ENCODE measurements around the gene ANO1. TPM values are rescaled to one million over a fixed set of nuclear protein-coding genes. Genes with fewer than 3 reads are reported as not detected.

Gene ANO1
- total RNA-seq, 1 experiment from 2014 or later = 41.7 TPM

DNA sequence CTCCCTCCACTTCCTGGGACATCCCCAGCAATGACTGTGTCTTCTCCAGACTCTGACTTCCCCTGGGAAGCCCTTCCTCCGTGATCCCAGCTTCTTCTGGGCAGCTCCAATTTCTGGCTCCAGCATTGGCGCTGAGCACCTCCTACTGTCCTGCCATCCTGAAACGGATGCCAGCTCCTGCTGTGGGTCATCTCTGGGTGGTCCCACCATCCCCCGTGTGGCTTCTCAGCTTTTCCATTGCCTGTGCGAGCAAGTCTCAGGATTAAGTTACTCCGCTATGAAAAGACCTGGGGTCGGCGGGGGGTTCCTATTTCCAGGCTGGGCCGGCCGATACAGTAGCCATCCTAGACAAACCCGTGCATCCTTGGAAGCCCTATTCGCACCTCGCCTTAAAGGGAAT lies 69.6 kb downstream of the ANO1 start:
- intact Hi-C loops (cut with micrococcal nuclease) = no loop called here
- ChIA-PET RAD21 (ENCODE audit: low non-redundant PET in 1 of 2, low total read pairs in 2 of 2, uncharacterized antibody in 2 of 2, unreplicated experiment in 2 of 2) (no interaction called here), POLR2A (no interaction called here), CTCF (no interaction called here)
- Histone ChIP-seq H3K4me2 (ENCODE audit: low read length) (no peak overlapping the region), H3K9ac (ENCODE audit: low read length) (no peak overlapping the region), H3K27me3 (ENCODE audit: insufficient read depth, low read length) (no peaks in the 10 kb centered on the region), H2AFZ (ENCODE audit: low read depth, low read length, poor library complexity, severe bottlenecking) (no peak overlapping the region), H3K4me1 (ENCODE audit: control insufficient read depth in 1 of 2, insufficient read depth in 2 of 2, low read length in 2 of 2) (peaks cover 0 to 3% of the 10 kb centered on the region in 2 experiments; a peak in 1 of 4 replicates), H3K9me3 (ENCODE audit: control insufficient read depth in 1 of 2, insufficient read depth in 1 of 2, low read depth in 1 of 2, low read length in 2 of 2) (no peaks in the 10 kb centered on the region), H3K9me2 (ENCODE audit: insufficient read depth) (no peaks in the 10 kb centered on the region), H4K20me1 (ENCODE audit: insufficient read depth) (no peaks in the 10 kb centered on the region), H3K36me3 (ENCODE audit: control insufficient read depth in 1 of 2, insufficient read depth in 2 of 2, low read length in 2 of 2) (no peaks in the 10 kb centered on the region; a peak in 2 of 4 replicates), H3K27ac (ENCODE audit: low read depth, low read length) (no peak overlapping the region), H3K79me2 (ENCODE audit: insufficient read depth, low read length) (no peaks in the 10 kb centered on the region), H3K4me3 (replicated peaks in 1 of 2; ENCODE audit: low read depth in 1 of 2, low read length in 2 of 2) (no peak overlapping the region)
- no peak for TF ChIP-seq EZH2phosphoT487 (IDR thresholded peaks at IDR 0.05; ENCODE audit: borderline replicate concordance)
- TF ChIP-seq JUND (IDR thresholded peaks at IDR 0.05) = no peak
- TF ChIP-seq TCF7L2 (IDR thresholded peaks at IDR 0.05; ENCODE audit: borderline replicate concordance, extremely low read depth, insufficient read depth, insufficient read length) = no peak
- TF ChIP-seq ELF1 (IDR thresholded peaks at IDR 0.05; ENCODE audit: borderline replicate concordance, low read depth) = no peak
- no peak for TF ChIP-seq ZNF274 (IDR thresholded peaks at IDR 0.05; ENCODE audit: low read depth, low read length)
- TF ChIP-seq, protein P1, sequence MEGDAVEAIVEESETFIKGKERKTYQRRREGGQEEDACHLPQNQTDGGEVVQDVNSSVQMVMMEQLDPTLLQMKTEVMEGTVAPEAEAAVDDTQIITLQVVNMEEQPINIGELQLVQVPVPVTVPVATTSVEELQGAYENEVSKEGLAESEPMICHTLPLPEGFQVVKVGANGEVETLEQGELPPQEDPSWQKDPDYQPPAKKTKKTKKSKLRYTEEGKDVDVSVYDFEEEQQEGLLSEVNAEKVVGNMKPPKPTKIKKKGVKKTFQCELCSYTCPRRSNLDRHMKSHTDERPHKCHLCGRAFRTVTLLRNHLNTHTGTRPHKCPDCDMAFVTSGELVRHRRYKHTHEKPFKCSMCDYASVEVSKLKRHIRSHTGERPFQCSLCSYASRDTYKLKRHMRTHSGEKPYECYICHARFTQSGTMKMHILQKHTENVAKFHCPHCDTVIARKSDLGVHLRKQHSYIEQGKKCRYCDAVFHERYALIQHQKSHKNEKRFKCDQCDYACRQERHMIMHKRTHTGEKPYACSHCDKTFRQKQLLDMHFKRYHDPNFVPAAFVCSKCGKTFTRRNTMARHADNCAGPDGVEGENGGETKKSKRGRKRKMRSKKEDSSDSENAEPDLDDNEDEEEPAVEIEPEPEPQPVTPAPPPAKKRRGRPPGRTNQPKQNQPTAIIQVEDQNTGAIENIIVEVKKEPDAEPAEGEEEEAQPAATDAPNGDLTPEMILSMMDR (IDR thresholded peaks at IDR 0.05 in 2 of 3, conservative IDR thresholded peaks at IDR 0.05 in 1 of 3; ENCODE audit: borderline replicate concordance in 1 of 3, insufficient read depth in 1 of 3, low read depth in 2 of 3, low read length in 2 of 3) = no peak
- TF ChIP-seq, protein P2, sequence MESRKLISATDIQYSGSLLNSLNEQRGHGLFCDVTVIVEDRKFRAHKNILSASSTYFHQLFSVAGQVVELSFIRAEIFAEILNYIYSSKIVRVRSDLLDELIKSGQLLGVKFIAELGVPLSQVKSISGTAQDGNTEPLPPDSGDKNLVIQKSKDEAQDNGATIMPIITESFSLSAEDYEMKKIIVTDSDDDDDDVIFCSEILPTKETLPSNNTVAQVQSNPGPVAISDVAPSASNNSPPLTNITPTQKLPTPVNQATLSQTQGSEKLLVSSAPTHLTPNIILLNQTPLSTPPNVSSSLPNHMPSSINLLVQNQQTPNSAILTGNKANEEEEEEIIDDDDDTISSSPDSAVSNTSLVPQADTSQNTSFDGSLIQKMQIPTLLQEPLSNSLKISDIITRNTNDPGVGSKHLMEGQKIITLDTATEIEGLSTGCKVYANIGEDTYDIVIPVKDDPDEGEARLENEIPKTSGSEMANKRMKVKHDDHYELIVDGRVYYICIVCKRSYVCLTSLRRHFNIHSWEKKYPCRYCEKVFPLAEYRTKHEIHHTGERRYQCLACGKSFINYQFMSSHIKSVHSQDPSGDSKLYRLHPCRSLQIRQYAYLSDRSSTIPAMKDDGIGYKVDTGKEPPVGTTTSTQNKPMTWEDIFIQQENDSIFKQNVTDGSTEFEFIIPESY (IDR thresholded peaks at IDR 0.05; ENCODE audit: extremely low read depth, insufficient replicate concordance, low read length) = no peak
- TF ChIP-seq POLR2AphosphoS5 (IDR thresholded peaks at IDR 0.05; ENCODE audit: low read depth, low read length) = no peak
- no peak for TF ChIP-seq CEBPB (IDR thresholded peaks at IDR 0.05; ENCODE audit: low read depth)
- no peak for TF ChIP-seq FOSL1 (IDR thresholded peaks at IDR 0.05; ENCODE audit: low read depth)
- no peak for TF ChIP-seq SIN3A (IDR thresholded peaks at IDR 0.05; ENCODE audit: low read depth)
- TF ChIP-seq SP1 (IDR thresholded peaks at IDR 0.05; ENCODE audit: low read depth) = no peak
- TF ChIP-seq, protein P3, sequence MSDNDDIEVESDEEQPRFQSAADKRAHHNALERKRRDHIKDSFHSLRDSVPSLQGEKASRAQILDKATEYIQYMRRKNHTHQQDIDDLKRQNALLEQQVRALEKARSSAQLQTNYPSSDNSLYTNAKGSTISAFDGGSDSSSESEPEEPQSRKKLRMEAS (IDR thresholded peaks at IDR 0.05) = no peak
- no peak for TF ChIP-seq ZFX (IDR thresholded peaks at IDR 0.05)
- TF ChIP-seq, protein P4, sequence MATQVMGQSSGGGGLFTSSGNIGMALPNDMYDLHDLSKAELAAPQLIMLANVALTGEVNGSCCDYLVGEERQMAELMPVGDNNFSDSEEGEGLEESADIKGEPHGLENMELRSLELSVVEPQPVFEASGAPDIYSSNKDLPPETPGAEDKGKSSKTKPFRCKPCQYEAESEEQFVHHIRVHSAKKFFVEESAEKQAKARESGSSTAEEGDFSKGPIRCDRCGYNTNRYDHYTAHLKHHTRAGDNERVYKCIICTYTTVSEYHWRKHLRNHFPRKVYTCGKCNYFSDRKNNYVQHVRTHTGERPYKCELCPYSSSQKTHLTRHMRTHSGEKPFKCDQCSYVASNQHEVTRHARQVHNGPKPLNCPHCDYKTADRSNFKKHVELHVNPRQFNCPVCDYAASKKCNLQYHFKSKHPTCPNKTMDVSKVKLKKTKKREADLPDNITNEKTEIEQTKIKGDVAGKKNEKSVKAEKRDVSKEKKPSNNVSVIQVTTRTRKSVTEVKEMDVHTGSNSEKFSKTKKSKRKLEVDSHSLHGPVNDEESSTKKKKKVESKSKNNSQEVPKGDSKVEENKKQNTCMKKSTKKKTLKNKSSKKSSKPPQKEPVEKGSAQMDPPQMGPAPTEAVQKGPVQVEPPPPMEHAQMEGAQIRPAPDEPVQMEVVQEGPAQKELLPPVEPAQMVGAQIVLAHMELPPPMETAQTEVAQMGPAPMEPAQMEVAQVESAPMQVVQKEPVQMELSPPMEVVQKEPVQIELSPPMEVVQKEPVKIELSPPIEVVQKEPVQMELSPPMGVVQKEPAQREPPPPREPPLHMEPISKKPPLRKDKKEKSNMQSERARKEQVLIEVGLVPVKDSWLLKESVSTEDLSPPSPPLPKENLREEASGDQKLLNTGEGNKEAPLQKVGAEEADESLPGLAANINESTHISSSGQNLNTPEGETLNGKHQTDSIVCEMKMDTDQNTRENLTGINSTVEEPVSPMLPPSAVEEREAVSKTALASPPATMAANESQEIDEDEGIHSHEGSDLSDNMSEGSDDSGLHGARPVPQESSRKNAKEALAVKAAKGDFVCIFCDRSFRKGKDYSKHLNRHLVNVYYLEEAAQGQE (IDR thresholded peaks at IDR 0.05; ENCODE audit: low read depth) = no peak
- TF ChIP-seq POLR2A (IDR thresholded peaks at IDR 0.05; ENCODE audit: borderline replicate concordance, extremely low read depth, insufficient read depth, insufficient read length) = no peak
- TF ChIP-seq RAD21 (IDR thresholded peaks at IDR 0.05; ENCODE audit: low read depth) = no peak
- TF ChIP-seq CBX3 (IDR thresholded peaks at IDR 0.05; ENCODE audit: low read depth) = no peak
- TF ChIP-seq SRF (IDR thresholded peaks at IDR 0.05; ENCODE audit: low read depth) = no peak
- ATAC-seq (no peak), DNase-seq (ENCODE audit: low read depth, low spot score) (no peak)
- BruUV-seq (replicated peaks) = no TSS peak

Measured in HCT116 (cell line).